OCI-LY7 (cell line): ENCODE data around the gene EXTL1. TPM values are rescaled to one million over a fixed set of nuclear protein-coding genes. Genes with fewer than 3 reads are reported as not detected.

ENCODE experiments used
- BruUV-seq: library from RNA; stranded (reverse); fragments of 400-500 nt; replicated peaks from 2 replicates; lab custom pipeline; 2021; lab: Mats Ljungman, UMichigan
- CTCF ChIA-PET: fragments of 300-600 bp; sonication (Branson Sonifier 250); formaldehyde crosslinking; loops from one replicate; lab custom pipeline; 2022; ENCODE audit warnings: antibody characterized with exemption; ENCODE audit not compliant: unreplicated experiment; lab: Charles Lee
- POLR2A ChIA-PET: fragments of 300-600 bp; sonication (Branson Sonifier 250); formaldehyde crosslinking; loops from one replicate; lab custom pipeline; 2022; ENCODE audit warnings: antibody characterized with exemption; lab: Charles Lee
- DNase-seq: peaks from one replicate; pipeline ENCODE4 v3.0.0-alpha.2; 2015; ENCODE audit warnings: low spot score
- H2AFZ ChIP-seq: fragments of 200-600 bp; sonication (generic), shearing (Covaris generic); 2 replicates; pipeline ENCODE4 v1.6.1; 2014; ENCODE audit warnings: mild to moderate bottlenecking, antibody characterized with exemption, low read length, moderate library complexity
- H3K27ac ChIP-seq: fragments of 200-600 bp; sonication (generic); 2 replicates; pipeline ENCODE4 v1.5.1; 2014; ENCODE audit warnings: mixed run types, low read depth, mild to moderate bottlenecking, moderate library complexity, low read length, inconsistent platforms; ENCODE audit not compliant: poor library complexity, severe bottlenecking
- H3K36me3 ChIP-seq: fragments of 200-600 bp; sonication (generic); 2 replicates; pipeline ENCODE4 v1.6.1; 2014; ENCODE audit warnings: mild to moderate bottlenecking, antibody characterized with exemption, low read length, moderate library complexity, mixed read lengths; ENCODE audit not compliant: insufficient read depth
- H3K4me1 ChIP-seq: fragments of 200-600 bp; sonication (generic); 2 replicates; pipeline ENCODE4 v1.5.1; 2014; ENCODE audit warnings: mild to moderate bottlenecking, low read length; ENCODE audit not compliant: insufficient read depth, poor library complexity, severe bottlenecking
- H3K4me2 ChIP-seq: fragments of 200-600 bp; sonication (generic); 2 replicates; pipeline ENCODE4 v1.6.1; 2014; ENCODE audit warnings: mild to moderate bottlenecking, low read length
- H3K4me3 ChIP-seq: fragments of 200-600 bp; sonication (generic); 2 replicates; pipeline ENCODE4 v1.5.1; 2014; ENCODE audit warnings: mild to moderate bottlenecking, low read depth, low read length; ENCODE audit not compliant: poor library complexity, severe bottlenecking
- H3K79me2 ChIP-seq: fragments of 200-600 bp; sonication (generic); 2 replicates; pipeline ENCODE4 v1.6.1; 2016; ENCODE audit warnings: low read depth, mild to moderate bottlenecking, low read length, moderate library complexity, mixed read lengths; ENCODE audit not compliant: insufficient read depth
- H3K9me2 ChIP-seq: fragments of 200-600 bp; sonication (generic); 2 replicates; pipeline ENCODE4 v1.6.1; 2016; ENCODE audit warnings: mild to moderate bottlenecking, low read length, mixed read lengths; ENCODE audit not compliant: insufficient read depth
- H3K9me3 ChIP-seq: fragments of 200-600 bp; sonication (generic); 2 replicates; pipeline ENCODE4 v1.6.1; 2014; ENCODE audit warnings: mild to moderate bottlenecking, mixed run types, low read length, mixed read lengths
- H4K20me1 ChIP-seq: fragments of 200-600 bp; sonication (generic); 2 replicates; pipeline ENCODE4 v1.6.1; 2014; ENCODE audit warnings: mild to moderate bottlenecking, antibody characterized with exemption, low read length, moderate library complexity, mixed read lengths; ENCODE audit not compliant: insufficient read depth
- EZH2phosphoT487 ChIP-seq: fragments of 200-600 bp; sonication (generic); IDR thresholded peaks from 2 replicates; pipeline ENCODE4 v1.6.1; 2018; ENCODE audit warnings: low read depth, borderline replicate concordance, mild to moderate bottlenecking, mixed run types, antibody characterized with exemption, low read length, moderate library complexity, mixed read lengths
- intact Hi-C: fragments of 100-400 bp; cut with micrococcal nuclease; formaldehyde crosslinking; loops from one replicate; pipeline ENCODE4 v1.10.0; 2022; ENCODE audit not compliant: unreplicated experiment
- total RNA-seq, 2 experiments: library from RNA; depleted of rRNA in 1 of 2; stranded (reverse); fragments of >200 nt in 1 of 2; shearing (Covaris generic) in 1 of 2; gene quantifications; 2 replicates each; pipeline ENCODE4 v1.2.3, GENCODE V29; 2014 to 2022
- TF ChIP-seq, protein P1 (sequence below): fragments of 200-600 bp; sonication (generic); conservative IDR thresholded peaks from 2 replicates; pipeline ENCODE4 v1.5.1; 2014; ENCODE audit warnings: mild to moderate bottlenecking, antibody characterized with exemption, low read length, moderate library complexity, mixed read lengths

The EXTL1 gene
- total RNA-seq, 2 experiments from 2014 or later = 0.67 TPM; not detected in 1

DNA sequence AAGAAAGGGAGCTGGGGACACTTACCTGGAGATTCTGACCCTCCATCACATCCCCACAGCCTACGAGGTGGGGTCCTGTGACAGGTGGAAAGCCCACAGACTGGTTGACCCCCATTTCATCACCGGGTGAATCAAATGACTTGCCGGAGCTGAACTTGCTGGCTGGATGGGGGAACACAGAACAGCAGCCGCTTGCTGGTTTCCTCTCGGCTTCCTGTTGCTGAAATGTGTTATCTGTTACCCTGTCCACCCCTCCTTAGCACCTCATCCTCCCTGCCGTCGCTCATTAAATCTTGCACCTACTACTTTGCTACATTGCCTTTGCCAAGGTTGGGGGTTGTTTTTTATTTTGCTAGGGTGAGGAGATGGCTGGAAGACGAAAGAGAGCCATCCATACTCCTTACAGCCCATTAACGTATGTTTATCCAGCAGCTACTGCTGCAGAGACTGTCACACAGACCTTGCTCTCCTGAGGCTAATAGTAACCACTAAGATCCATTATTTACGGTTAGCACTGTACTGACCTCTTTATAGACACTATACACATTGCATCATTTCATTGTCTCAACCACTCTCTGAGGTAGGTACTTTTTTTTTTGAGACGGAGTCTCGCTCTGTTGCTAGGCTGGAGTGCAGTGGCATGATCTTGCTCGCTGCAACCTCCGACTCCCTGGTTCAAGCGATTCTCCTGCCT, 30.7 kb upstream of the EXTL1 start:
- TF ChIP-seq, protein P1, sequence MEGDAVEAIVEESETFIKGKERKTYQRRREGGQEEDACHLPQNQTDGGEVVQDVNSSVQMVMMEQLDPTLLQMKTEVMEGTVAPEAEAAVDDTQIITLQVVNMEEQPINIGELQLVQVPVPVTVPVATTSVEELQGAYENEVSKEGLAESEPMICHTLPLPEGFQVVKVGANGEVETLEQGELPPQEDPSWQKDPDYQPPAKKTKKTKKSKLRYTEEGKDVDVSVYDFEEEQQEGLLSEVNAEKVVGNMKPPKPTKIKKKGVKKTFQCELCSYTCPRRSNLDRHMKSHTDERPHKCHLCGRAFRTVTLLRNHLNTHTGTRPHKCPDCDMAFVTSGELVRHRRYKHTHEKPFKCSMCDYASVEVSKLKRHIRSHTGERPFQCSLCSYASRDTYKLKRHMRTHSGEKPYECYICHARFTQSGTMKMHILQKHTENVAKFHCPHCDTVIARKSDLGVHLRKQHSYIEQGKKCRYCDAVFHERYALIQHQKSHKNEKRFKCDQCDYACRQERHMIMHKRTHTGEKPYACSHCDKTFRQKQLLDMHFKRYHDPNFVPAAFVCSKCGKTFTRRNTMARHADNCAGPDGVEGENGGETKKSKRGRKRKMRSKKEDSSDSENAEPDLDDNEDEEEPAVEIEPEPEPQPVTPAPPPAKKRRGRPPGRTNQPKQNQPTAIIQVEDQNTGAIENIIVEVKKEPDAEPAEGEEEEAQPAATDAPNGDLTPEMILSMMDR = no peak
- TF ChIP-seq EZH2phosphoT487 = no peak
- H3K4me2 ChIP-seq = no peak overlapping the region
- CTCF ChIA-PET = no interaction called here

DNA sequence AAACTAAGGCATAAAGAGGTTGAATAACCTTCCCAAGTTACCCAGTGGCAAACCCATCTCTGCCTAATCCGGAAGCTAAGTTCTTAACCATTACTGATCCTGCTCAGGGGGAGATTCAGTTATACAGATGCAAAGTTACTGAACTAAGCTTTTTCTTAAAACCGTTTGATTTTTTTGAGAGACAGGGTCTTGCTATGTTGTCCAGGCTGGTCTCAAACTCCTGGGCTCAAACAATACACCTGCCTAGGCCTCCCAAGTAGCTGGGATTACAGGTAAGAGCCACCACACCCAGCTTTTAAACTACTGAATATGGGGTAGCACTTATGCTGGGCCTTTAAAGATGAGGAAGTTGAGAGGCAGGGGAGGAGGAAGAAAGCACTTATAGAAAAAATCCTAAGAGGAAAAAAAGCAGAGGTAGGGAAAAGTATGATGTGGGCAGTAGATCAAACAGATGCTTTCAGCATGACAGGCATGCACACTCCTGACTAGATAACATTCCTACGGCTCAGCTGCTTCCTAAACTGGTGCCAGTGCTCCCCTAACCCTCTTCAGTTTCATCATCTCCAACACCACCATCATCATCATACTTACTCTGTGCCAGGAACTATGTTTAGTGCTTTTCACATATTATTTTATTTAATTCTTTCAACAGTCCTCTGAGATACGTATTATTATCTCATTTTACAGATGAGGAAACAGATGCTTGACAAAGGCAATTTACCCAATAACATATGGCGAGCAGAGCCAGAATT, 29.5 kb upstream of the EXTL1 start:
- POLR2A ChIA-PET = no interaction called here
- Histone ChIP-seq H3K4me3 (no peak overlapping the region), H4K20me1 (no peaks in the 10 kb centered on the region), H2AFZ (no peak overlapping the region), H3K4me1 (peaks cover 8% of the 10 kb centered on the region), H3K4me2 (no peak overlapping the region), H3K79me2 (no peaks in the 10 kb centered on the region), H3K9me2 (no peaks in the 10 kb centered on the region), H3K9me3 (no peaks in the 10 kb centered on the region), H3K27ac (no peak overlapping the region), H3K36me3 (no peaks in the 10 kb centered on the region; the same call in 1 of the 2 replicates)
- intact Hi-C loops = no loop called here
- no peak for DNase-seq
- no peak for TF ChIP-seq EZH2phosphoT487
- TF ChIP-seq, protein P1 = no peak
- no TSS peak for BruUV-seq
- CTCF ChIA-PET = no interaction called here

More for the DNA sequence above, 30.7 kb upstream of the EXTL1 start:
- Histone ChIP-seq H3K9me3 (no peaks in the 10 kb centered on the region), H4K20me1 (no peaks in the 10 kb centered on the region), H3K36me3 (no peaks in the 10 kb centered on the region; the same call in 1 of the 2 replicates), H3K79me2 (no peaks in the 10 kb centered on the region), H3K4me3 (no peak overlapping the region), H3K9me2 (no peaks in the 10 kb centered on the region), H2AFZ (no peak overlapping the region), H3K27ac (no peak overlapping the region), H3K4me1 (no peaks in the 10 kb centered on the region)
- no TSS peak for BruUV-seq
- DNase-seq = no peak
- intact Hi-C loops = no loop called here
- POLR2A ChIA-PET = no interaction called here
